ENCODE measurements around the gene NCOA3. TPM values are rescaled to one million over a fixed set of nuclear protein-coding genes. Genes with fewer than 3 reads are reported as not detected.

The NCOA3 gene
- total and polyA plus RNA-seq, 7 donors: 4.8 to 51.0 (median 22.8) TPM

- Histone ChIP-seq H3K4me3 (no peak overlapping the region), H3K27ac (no peak overlapping the region), H3K36me3 (no peaks in the 10 kb centered on the region), H3K27me3 (no peaks in the 10 kb centered on the region), H3K4me1 (peaks cover 0 to 21% (median 11%) of the 10 kb centered on the region in 4 donors), H3K9me3 (no peaks in the 10 kb centered on the region)
- WGBS, 2 donors: 84 to 91% methylated on average over 6 of the region's 6 CpGs
- no peak for DNase-seq
- intact Hi-C loops (cut with DNase I): loop anchor here (10.0 kb wide), 1 partner anchor 234 kb away; no protein-coding TSS in a partner anchor
- TF ChIP-seq POLR2AphosphoS5 (IDR thresholded peaks at IDR 0.05) (no peak), POLR2A (IDR thresholded peaks at IDR 0.05) (no peak), CTCF (IDR thresholded peaks at IDR 0.05) (no peak), EP300 (IDR thresholded peaks at IDR 0.05) (no peak)
Measured at GRCh38 chr20:47509104-47509661, 7.5 kb downstream of the NCOA3 start.

- Histone ChIP-seq H3K27me3 (no peaks in the 10 kb centered on the region), H3K4me3 (no peak overlapping the region), H3K36me3 (no peaks in the 10 kb centered on the region), H3K4me1 (peaks cover 0 to 20% (median 11%) of the 10 kb centered on the region in 4 donors), H3K27ac (no peak overlapping the region), H3K9me3 (no peaks in the 10 kb centered on the region)
- intact Hi-C loops (cut with DNase I): loop anchor here (10.0 kb wide), 1 partner anchor 235 kb away; no protein-coding TSS in a partner anchor
- TF ChIP-seq POLR2A (IDR thresholded peaks at IDR 0.05): no peak
- no peak for TF ChIP-seq CTCF (IDR thresholded peaks at IDR 0.05)
- no peak for TF ChIP-seq EP300 (IDR thresholded peaks at IDR 0.05)
- no peak for TF ChIP-seq POLR2AphosphoS5 (IDR thresholded peaks at IDR 0.05)
- 49 to 82% methylated on average over 1 of the region's 1 CpG for whole genome bisulfite sequencing, 2 donors
- no peak for DNase-seq
Measured at GRCh38 chr20:47509685-47510084, 8.0 kb downstream of the NCOA3 start.

GRCh38 chr20:47515843-47516242 lies 14.2 kb downstream of the NCOA3 start:
- WGBS, 2 donors: 86 to 89% methylated on average over 1 of the region's 1 CpG
- DNase-seq: no peak
- intact Hi-C loops (cut with DNase I): no loop called here

GRCh38 chr20:47521059-47521808 lies 19.5 kb downstream of the NCOA3 start:
- Histone ChIP-seq H3K27me3 (no peaks in the 10 kb centered on the region), H3K4me3 (no peak overlapping the region), H3K27ac (no peak overlapping the region), H3K9me3 (peaks cover 0 to 5% (median 2%) of the 10 kb centered on the region in 4 donors), H3K4me1 (peaks cover 0 to 16% (median 0%) of the 10 kb centered on the region in 4 donors), H3K36me3 (peaks cover 0 to 12% (median 0%) of the 10 kb centered on the region in 4 donors)
- no peak for DNase-seq
- intact Hi-C loops (cut with DNase I): no loop called here
- TF ChIP-seq POLR2AphosphoS5 (IDR thresholded peaks at IDR 0.05) (no peak), CTCF (IDR thresholded peaks at IDR 0.05) (no peak), EP300 (IDR thresholded peaks at IDR 0.05) (no peak), POLR2A (IDR thresholded peaks at IDR 0.05) (no peak)
- 97 to 98% methylated on average over 19 of the region's 19 CpGs for WGBS, 2 donors

More at GRCh38 chr20:47515843-47516242, 14.2 kb downstream of the NCOA3 start:
- H3K4me3 ChIP-seq: no peak overlapping the region
- H3K4me1 ChIP-seq: peaks cover 0 to 5% (median 2%) of the 10 kb centered on the region in 4 donors
- no peaks in the 10 kb centered on the region for H3K27me3 ChIP-seq
- TF ChIP-seq POLR2AphosphoS5 (IDR thresholded peaks at IDR 0.05) (no peak), POLR2A (IDR thresholded peaks at IDR 0.05) (no peak), CTCF (IDR thresholded peaks at IDR 0.05) (no peak), EP300 (IDR thresholded peaks at IDR 0.05) (no peak)
- H3K9me3 ChIP-seq: no peaks in the 10 kb centered on the region
- H3K27ac ChIP-seq: no peak overlapping the region
- peaks cover 0 to 3% (median 0%) of the 10 kb centered on the region in 4 donors for H3K36me3 ChIP-seq
